Activated T-helper 1 cell treated with anti-CD3 and anti-CD28 coated beads, Interleukin-12 subunit alpha, Interleukin-12 subunit beta, Interleukin-2, Interleukin-4 antibody, amounts not matched to agents 30 ng/mL and 10 ng/mL and 1 ng/mL, durations not matched to agents 14 hours and 24 hours and 36 hours (primary cell): ENCODE results near the gene NOL4L. TPM values are rescaled to one million over a fixed set of nuclear protein-coding genes. Genes with fewer than 3 reads are reported as not detected.

ENCODE experiments used
- DNase-seq: peaks from one replicate; pipeline ENCODE4 v3.0.0; 2021; ENCODE audit warnings: low spot score
- H3K27ac Mint-ChIP-seq: one replicate; pipeline ENCODE4 v1.8.0; 2021; ENCODE audit warnings: mild to moderate bottlenecking, mixed read lengths
- H3K27me3 Mint-ChIP-seq: one replicate; pipeline ENCODE4 v1.8.0; 2022; ENCODE audit warnings: mild to moderate bottlenecking, moderate library complexity, mixed read lengths; ENCODE audit not compliant: insufficient read depth
- H3K36me3 Mint-ChIP-seq: one replicate; pipeline ENCODE4 v1.8.0; 2021; ENCODE audit warnings: low read depth, mixed read lengths
- H3K4me1 Mint-ChIP-seq: one replicate; pipeline ENCODE4 v1.8.0; 2021; ENCODE audit warnings: low read depth, mixed read lengths
- H3K4me3 Mint-ChIP-seq: one replicate; pipeline ENCODE4 v1.8.0; 2021; ENCODE audit warnings: mild to moderate bottlenecking, moderate library complexity, mixed read lengths
- H3K9me3 Mint-ChIP-seq: one replicate; pipeline ENCODE4 v1.8.0; 2021; ENCODE audit warnings: mixed read lengths
- intact Hi-C: fragments of 100-400 bp; cut with micrococcal nuclease; formaldehyde crosslinking; loops from one replicate; pipeline ENCODE4 v1.15.1; 2024
- total RNA-seq: library from RNA; stranded (reverse); gene quantifications from 2 replicates; pipeline ENCODE4 v1.2.3, GENCODE V29; 2022

The NOL4L gene
- total RNA-seq, 1 donor from 2014 or later, result 14.3 TPM

GRCh38 chr20:32510601-32511357 lies 74.4 kb downstream of the NOL4L start:
- peaks cover 15% of the 10 kb centered on the region for H3K36me3 Mint-ChIP-seq
- no peak for DNase-seq
- H3K4me3 Mint-ChIP-seq, result no peak overlapping the region
- no peaks in the 10 kb centered on the region for H3K9me3 Mint-ChIP-seq
- intact Hi-C loops, result no loop called here
- peaks cover 42% of the 10 kb centered on the region for H3K4me1 Mint-ChIP-seq
- H3K27ac Mint-ChIP-seq, result peak overlapping the region; percentile 68
- no peaks in the 10 kb centered on the region for H3K27me3 Mint-ChIP-seq

- intact Hi-C loops, result no loop called here
- Mint-ChIP-seq H3K36me3 (peaks cover 13% of the 10 kb centered on the region), H3K4me3 (peak overlapping the region; percentile 34), H3K27me3 (no peaks in the 10 kb centered on the region), H3K27ac (peak overlapping the region; percentile 68), H3K9me3 (no peaks in the 10 kb centered on the region), H3K4me1 (peaks cover 42% of the 10 kb centered on the region)
- DNase-seq, result no peak
Measured at GRCh38 chr20:32510120-32510600, 75.0 kb downstream of the NOL4L start.

GRCh38 chr20:32509639-32510066 lies 75.5 kb downstream of the NOL4L start:
- H3K27me3 Mint-ChIP-seq, result no peaks in the 10 kb centered on the region
- peaks cover 42% of the 10 kb centered on the region for H3K4me1 Mint-ChIP-seq
- intact Hi-C loops, result loop anchor here (5.0 kb wide), 1 partner anchor 1798 kb away; no protein-coding TSS in a partner anchor
- no peaks in the 10 kb centered on the region for H3K9me3 Mint-ChIP-seq
- DNase-seq, result no peak
- H3K4me3 Mint-ChIP-seq, result peak overlapping the region; percentile 34
- peaks cover 14% of the 10 kb centered on the region for H3K36me3 Mint-ChIP-seq
- peak overlapping the region; percentile 68 for H3K27ac Mint-ChIP-seq

- H3K4me3 Mint-ChIP-seq, result no peak overlapping the region
- intact Hi-C loops, result loop anchor here (5.0 kb wide), 1 partner anchor 1799 kb away; no protein-coding TSS in a partner anchor
- H3K27me3 Mint-ChIP-seq, result no peaks in the 10 kb centered on the region
- H3K27ac Mint-ChIP-seq, result no peak overlapping the region
- H3K36me3 Mint-ChIP-seq, result peaks cover 14% of the 10 kb centered on the region
- no peaks in the 10 kb centered on the region for H3K9me3 Mint-ChIP-seq
- H3K4me1 Mint-ChIP-seq, result peaks cover 42% of the 10 kb centered on the region
- DNase-seq, result no peak
Measured at GRCh38 chr20:32508775-32509119, 76.4 kb downstream of the NOL4L start.

- intact Hi-C loops, result loop anchor here (5.0 kb wide), 1 partner anchor 1799 kb away; no protein-coding TSS in a partner anchor
- Mint-ChIP-seq H3K36me3 (peaks cover 16% of the 10 kb centered on the region), H3K9me3 (no peaks in the 10 kb centered on the region), H3K4me3 (no peak overlapping the region), H3K27ac (no peak overlapping the region), H3K4me1 (peaks cover 42% of the 10 kb centered on the region), H3K27me3 (no peaks in the 10 kb centered on the region)
- DNase-seq, result no peak
Measured at GRCh38 chr20:32507998-32508774, 76.9 kb downstream of the NOL4L start.

- intact Hi-C loops, result loop anchor here (5.0 kb wide), 1 partner anchor 1801 kb away; no protein-coding TSS in a partner anchor
- Mint-ChIP-seq H3K4me3 (no peak overlapping the region), H3K9me3 (no peaks in the 10 kb centered on the region), H3K36me3 (peaks cover 14% of the 10 kb centered on the region), H3K27ac (no peak overlapping the region), H3K27me3 (no peaks in the 10 kb centered on the region), H3K4me1 (peaks cover 33% of the 10 kb centered on the region)
- DNase-seq, result no peak
Measured at GRCh38 chr20:32506721-32507120, 78.4 kb downstream of the NOL4L start.

- intact Hi-C loops, result loop anchor here (1.0 to 5.0 kb wide), 2 partner anchors 10 to 1801 kb away; no protein-coding TSS in a partner anchor
- H3K9me3 Mint-ChIP-seq, result no peaks in the 10 kb centered on the region
- DNase-seq, result no peak
- H3K36me3 Mint-ChIP-seq, result peaks cover 11% of the 10 kb centered on the region
- H3K27ac Mint-ChIP-seq, result no peak overlapping the region
- no peaks in the 10 kb centered on the region for H3K27me3 Mint-ChIP-seq
- H3K4me3 Mint-ChIP-seq, result no peak overlapping the region
- peaks cover 25% of the 10 kb centered on the region for H3K4me1 Mint-ChIP-seq
Measured at GRCh38 chr20:32505723-32506473, 79.2 kb downstream of the NOL4L start.

GRCh38 chr20:32501709-32502108 lies 83.4 kb downstream of the NOL4L start:
- H3K4me1 Mint-ChIP-seq, result no peaks in the 10 kb centered on the region
- peaks cover 7% of the 10 kb centered on the region for H3K36me3 Mint-ChIP-seq
- intact Hi-C loops, result no loop called here
- H3K4me3 Mint-ChIP-seq, result no peak overlapping the region
- no peaks in the 10 kb centered on the region for H3K27me3 Mint-ChIP-seq
- DNase-seq, result no peak
- H3K27ac Mint-ChIP-seq, result no peak overlapping the region
- no peaks in the 10 kb centered on the region for H3K9me3 Mint-ChIP-seq

- no peak for DNase-seq
- H3K4me3 Mint-ChIP-seq, result no peak overlapping the region
- H3K27ac Mint-ChIP-seq, result no peak overlapping the region
- H3K4me1 Mint-ChIP-seq, result no peaks in the 10 kb centered on the region
- H3K36me3 Mint-ChIP-seq, result peaks cover 3% of the 10 kb centered on the region
- H3K9me3 Mint-ChIP-seq, result no peaks in the 10 kb centered on the region
- no peaks in the 10 kb centered on the region for H3K27me3 Mint-ChIP-seq
- intact Hi-C loops, result no loop called here
Measured at GRCh38 chr20:32497589-32498224, 87.4 kb downstream of the NOL4L start.

- H3K27me3 Mint-ChIP-seq, result no peaks in the 10 kb centered on the region
- intact Hi-C loops, result loop anchor here (1.0 kb wide), 1 partner anchor 8 kb away; no protein-coding TSS in a partner anchor
- H3K9me3 Mint-ChIP-seq, result no peaks in the 10 kb centered on the region
- peaks cover 2% of the 10 kb centered on the region for H3K36me3 Mint-ChIP-seq
- no peak overlapping the region for H3K4me3 Mint-ChIP-seq
- H3K4me1 Mint-ChIP-seq, result no peaks in the 10 kb centered on the region
- DNase-seq, result no peak
- H3K27ac Mint-ChIP-seq, result no peak overlapping the region
Measured at GRCh38 chr20:32496811-32497533, 88.2 kb downstream of the NOL4L start.

- no peak for DNase-seq
- Mint-ChIP-seq H3K9me3 (no peaks in the 10 kb centered on the region), H3K36me3 (no peaks in the 10 kb centered on the region), H3K27me3 (no peaks in the 10 kb centered on the region), H3K4me3 (no peak overlapping the region), H3K27ac (no peak overlapping the region), H3K4me1 (no peaks in the 10 kb centered on the region)
- intact Hi-C loops, result loop anchor here (1.0 kb wide), 1 partner anchor 9 kb away; no protein-coding TSS in a partner anchor
Measured at GRCh38 chr20:32495949-32496348, 89.2 kb downstream of the NOL4L start.

GRCh38 chr20:32495217-32495565 lies 89.9 kb downstream of the NOL4L start:
- Mint-ChIP-seq H3K27me3 (no peaks in the 10 kb centered on the region), H3K4me3 (no peak overlapping the region), H3K27ac (no peak overlapping the region), H3K9me3 (no peaks in the 10 kb centered on the region), H3K36me3 (no peaks in the 10 kb centered on the region), H3K4me1 (no peaks in the 10 kb centered on the region)
- intact Hi-C loops, result no loop called here
- no peak for DNase-seq
